Glomerular visceral epithelial cell (primary cell): ENCODE results near the gene NUP85.
"Not testable (repeated sequence)": the region's sequence is repeated elsewhere in the genome, so short reads cannot be mapped to it uniquely, and the experiment has no call there.

Experiments used
- DNase-seq: peaks from one replicate; pipeline ENCODE4 v3.0.0-alpha.2; 2016; ENCODE audit errors: extremely low spot score

Gene NUP85

DNA sequence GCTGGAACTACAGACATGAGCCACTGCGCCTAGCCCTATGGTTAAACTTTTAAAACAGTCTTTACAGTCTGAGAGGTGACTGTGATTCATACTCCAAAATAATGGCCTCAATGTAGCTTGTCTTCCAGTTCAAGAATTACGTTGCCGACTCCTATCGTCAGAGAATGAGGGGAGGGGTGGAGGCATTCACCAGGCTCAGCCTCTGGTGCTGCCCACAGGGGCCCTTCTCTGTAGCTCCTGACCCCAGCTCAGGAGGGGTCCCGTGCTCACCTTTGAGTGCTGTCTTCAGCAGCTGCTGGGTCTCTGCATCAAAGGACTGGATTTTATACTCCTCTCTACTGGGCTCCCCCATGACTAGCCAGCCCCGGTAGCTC lies 64.4 kb downstream of the NUP85 start:
- DNase-seq = no peak

DNA sequence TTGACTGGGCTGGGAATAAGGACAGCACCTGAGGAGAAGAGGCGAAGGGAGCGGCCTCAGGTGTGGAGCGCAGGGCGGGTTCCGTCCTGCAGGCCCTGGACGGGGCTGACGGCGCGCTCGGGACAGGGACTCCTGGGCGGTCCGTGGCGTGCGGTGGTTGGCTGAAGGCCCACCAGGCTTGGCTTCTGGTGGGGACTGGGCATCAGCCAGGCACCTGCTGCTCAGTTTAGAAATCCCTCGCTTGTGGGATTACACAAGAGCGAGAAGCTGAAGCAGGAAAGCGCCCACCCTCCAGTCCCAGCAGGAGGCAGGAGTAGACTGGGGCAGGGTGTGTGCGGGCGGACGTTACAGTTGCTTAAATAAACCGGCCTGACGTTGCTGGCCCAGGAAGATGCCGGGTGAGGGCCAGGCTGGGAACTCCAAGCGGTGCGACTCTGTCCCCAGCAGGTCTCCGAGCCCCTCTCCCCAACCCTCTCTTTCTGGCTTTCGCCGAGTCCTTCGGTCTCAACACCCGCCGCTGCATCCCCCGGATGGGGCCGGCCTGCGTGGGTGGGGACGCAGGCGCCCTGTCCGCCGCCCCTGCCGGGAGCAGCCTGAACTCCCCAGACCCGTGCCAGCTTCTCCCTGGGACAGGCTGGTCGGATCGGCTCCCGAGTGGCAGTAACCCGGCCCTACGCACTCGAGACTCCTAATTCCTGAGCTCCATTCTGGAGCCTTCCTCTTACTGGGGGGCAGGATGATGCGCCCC lies 64.9 kb downstream of the NUP85 start:
- peak; percentile 75 for DNase-seq

DNA sequence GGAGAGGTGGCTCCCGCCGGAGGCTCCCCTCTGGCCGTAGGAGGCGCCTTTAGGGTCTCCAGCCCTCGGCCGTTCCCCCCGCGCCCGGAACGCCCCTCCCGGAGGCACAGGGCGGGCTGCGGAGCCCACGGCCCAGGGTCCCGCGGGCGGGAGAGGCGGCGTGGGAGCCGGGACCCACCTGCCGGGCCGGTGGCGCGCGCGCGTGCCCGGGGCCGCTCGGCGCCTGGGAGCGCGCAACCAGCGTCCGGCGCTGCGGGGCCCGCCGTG lies 65.4 kb downstream of the NUP85 start, which contains the start of gene MIF4GD:
Gene MIF4GD (minus strand): TSS at position 266 of the 267 bp plus-strand sequence. CDS start 1,036 bp downstream, outside the sequence.
- DNase-seq = no peak

- peak; percentile 83 for DNase-seq
Observed at GRCh38 chr17:75271233-75271954, 65.9 kb downstream of the NUP85 start.

DNA sequence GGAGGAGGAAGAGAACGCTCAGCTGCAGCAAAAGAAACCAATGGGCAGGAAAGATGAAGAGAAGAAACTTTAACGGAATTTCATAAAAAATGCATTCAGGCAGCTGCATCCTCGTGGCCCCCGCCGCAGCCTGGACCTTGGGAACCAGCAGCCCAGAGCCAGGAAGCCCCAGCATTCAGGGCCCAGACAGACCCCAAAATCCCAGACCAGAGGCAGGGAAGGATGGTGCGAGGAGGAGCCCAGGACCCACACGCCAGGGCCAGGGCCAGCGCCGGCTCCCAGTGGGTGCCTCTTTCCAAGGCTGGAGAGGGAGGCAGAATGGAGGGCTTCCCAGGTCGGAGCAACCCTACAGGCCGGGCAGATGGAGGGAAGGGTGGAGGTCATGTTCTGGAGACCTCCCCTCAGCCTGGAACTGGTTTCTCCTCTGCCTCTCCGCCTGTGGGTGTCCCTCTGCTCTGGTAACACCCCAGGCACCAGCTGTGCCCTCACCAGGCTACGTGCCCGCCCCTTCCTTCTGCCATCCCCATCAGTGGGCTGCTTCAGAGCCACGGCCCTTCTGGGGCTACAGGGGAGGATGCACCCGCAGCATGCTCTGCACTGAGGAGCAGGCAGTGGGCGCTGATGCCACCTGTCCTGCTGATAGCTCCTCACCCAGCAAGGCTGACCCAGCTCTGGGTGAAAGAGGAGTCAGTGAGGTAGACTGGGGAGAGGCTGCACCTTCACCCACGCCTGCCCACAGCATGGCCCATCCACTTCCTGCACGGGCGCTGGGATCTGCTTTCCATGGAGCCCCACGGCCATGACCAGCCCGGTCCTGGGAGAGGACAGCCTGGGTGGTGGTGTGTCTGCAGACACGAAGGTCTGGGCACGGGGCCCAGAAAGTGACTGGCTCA lies 66.7 kb downstream of the NUP85 start:
- DNase-seq = no peak

- no peak for DNase-seq
Observed at GRCh38 chr17:75272848-75273184, 67.3 kb downstream of the NUP85 start.

DNA sequence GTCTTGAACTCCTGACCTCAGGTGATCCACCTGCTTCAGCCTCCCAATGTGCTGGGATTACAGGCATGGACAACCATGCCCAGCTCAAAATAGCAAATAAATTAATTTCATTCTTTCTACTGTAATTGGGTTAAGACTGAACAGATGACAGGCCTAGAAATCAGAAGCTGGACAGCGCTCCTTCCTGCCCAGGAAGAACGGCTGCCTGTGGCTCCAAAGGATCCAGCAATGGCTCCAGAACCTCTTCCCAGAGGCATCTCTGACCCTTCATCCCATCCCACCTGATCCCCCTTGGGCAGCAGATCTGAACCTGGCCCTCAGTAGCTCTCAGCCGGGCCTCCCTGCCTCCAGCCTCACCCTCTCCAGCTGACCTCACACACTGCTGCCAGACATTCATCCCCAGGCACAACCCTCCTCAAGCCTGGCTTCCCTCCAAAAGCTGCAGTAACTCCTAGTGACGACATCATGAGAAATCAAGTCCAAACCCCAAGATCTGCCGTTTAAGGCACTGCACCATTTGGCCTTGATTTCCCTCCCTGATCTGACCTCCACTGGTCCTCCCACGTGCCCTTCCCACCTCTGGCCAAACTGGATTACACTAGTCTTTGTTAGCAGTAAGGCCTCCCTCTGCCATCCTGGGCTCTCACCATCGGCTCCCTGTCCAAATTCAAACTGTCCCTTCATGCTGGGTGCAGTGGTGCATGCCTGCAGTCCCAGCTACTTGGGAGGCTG lies 68.7 kb downstream of the NUP85 start:
- no peak for DNase-seq

GRCh38 chr17:75277664-75278071 lies 72.2 kb downstream of the NUP85 start:
- no peak for DNase-seq

GRCh38 chr17:75280189-75280588 lies 74.7 kb downstream of the NUP85 start:
- not testable (repeated sequence) for DNase-seq

DNA sequence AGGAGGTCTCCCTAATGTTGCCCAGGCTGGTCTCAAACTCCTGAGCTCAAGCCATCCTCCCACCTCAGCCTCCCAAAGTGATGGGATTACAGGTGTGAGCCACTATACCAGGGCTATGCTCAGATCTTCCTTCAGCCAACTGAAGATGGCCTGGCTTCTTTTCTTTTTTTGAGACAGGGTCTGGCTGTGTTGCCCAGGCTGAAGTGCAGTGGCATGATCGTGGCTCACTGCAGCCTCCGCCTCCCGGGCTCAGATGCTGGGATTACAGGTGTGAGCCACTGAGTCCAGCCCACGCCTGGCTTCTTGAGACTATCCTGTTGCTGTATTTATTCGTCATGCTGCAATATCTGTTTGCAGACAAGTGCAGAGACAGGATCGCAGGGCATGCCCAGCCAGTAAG lies 79.6 kb downstream of the NUP85 start:
- DNase-seq = no peak
